Neuron (in vitro differentiated cells): ENCODE results near the gene ITPR2.
"Not testable (repeated sequence)": the region's sequence is repeated elsewhere in the genome, so short reads cannot be mapped to it uniquely, and the experiment has no call there.

ENCODE experiments used
- H2AFZ ChIP-seq: one replicate; pipeline ENCODE4 v1.6.1; 2013; ENCODE audit warnings: low read depth, mild to moderate bottlenecking, inconsistent platforms, low read length, moderate library complexity
- H3K27me3 ChIP-seq: one replicate; pipeline ENCODE4 v1.6.1; 2013; ENCODE audit warnings: low read length; ENCODE audit not compliant: insufficient read depth
- H3K36me3 ChIP-seq: one replicate; pipeline ENCODE4 v1.6.1; 2013; ENCODE audit warnings: low read length; ENCODE audit not compliant: insufficient read depth
- H3K4me1 ChIP-seq: one replicate; pipeline ENCODE4 v1.6.1; 2013; ENCODE audit warnings: low read length; ENCODE audit not compliant: insufficient read depth
- H3K4me3 ChIP-seq: 2 replicates; pipeline ENCODE4 v1.5.1; 2013; ENCODE audit warnings: mild to moderate bottlenecking, low read length, moderate library complexity
- H3K9me3 ChIP-seq: one replicate; pipeline ENCODE4 v1.6.1; 2013; ENCODE audit warnings: low read length

The ITPR2 gene

DNA sequence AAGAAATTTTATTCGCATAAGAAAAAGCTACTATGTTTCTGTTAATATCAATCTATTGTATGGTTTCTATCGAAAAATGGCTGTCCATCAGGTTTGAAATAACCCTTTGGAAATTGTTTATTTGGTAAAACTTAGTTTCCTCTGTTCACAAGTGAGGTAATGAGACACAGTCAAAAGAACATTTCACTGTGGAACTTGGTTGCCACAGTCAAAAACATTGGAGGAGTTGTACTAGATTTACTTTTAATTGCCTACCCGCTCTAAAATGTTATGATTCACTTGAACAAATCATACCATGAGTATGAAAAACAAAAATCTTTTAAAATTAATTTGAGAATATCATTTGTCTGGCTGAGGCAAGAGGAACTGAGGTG lies 46.5 kb downstream of the ITPR2 start:
- H3K27me3 ChIP-seq: no peaks in the 10 kb centered on the region
- H3K36me3 ChIP-seq: no peaks in the 10 kb centered on the region
- H2AFZ ChIP-seq: no peak overlapping the region
- no peak overlapping the region for H3K4me3 ChIP-seq
- no peaks in the 10 kb centered on the region for H3K9me3 ChIP-seq
- H3K4me1 ChIP-seq: no peaks in the 10 kb centered on the region

- H3K9me3 ChIP-seq, H3K4me3 ChIP-seq: not testable (repeated sequence)
These were observed 49.1 kb downstream of the ITPR2 start for GRCh38 chr12:26783816-26784379.

GRCh38 chr12:26783131-26783526 lies 49.9 kb downstream of the ITPR2 start:
- H2AFZ ChIP-seq: no peak overlapping the region
- no peaks in the 10 kb centered on the region for H3K36me3 ChIP-seq
- H3K4me1 ChIP-seq: no peaks in the 10 kb centered on the region
- H3K9me3 ChIP-seq: no peaks in the 10 kb centered on the region
- H3K27me3 ChIP-seq: no peaks in the 10 kb centered on the region
- no peak overlapping the region for H3K4me3 ChIP-seq

More at GRCh38 chr12:26783816-26784379, 49.1 kb downstream of the ITPR2 start:
- not testable (repeated sequence) for H3K4me1 ChIP-seq, H3K36me3 ChIP-seq, H2AFZ ChIP-seq, H3K27me3 ChIP-seq

DNA sequence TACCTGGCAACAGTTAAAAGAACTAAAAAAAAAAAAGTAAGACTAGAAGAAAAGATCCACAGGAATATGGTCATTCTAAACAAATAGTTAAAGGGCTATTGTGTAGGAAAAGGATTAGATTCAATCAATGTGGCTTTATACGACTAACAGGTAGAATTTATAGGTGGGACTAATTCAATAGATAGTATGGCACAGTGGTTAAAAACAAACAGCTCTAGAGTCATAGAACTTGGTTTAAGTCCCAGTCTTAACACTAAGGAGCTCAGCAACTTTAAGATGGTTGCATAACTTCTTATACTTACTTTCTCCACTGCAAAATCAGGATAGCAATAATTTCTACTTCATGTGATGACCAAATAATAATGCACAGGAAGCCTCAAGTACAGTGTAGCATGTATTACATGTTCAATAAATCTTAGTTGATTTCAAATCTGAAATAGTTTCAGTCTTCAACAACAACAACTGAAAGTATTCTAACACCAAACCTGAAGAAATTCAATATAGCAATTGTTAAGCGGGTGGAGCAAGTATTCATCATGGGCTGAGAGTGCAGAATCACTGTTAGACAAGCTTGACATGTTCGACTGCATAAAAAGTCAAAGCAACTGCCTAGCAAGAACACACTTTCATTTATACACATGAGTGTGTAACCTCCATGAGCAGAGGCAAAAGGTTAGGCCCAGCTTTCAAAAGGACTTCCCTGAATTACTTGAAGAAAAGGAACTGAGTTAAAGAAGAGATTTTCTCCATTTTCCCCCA lies 50.4 kb downstream of the ITPR2 start:
- no peaks in the 10 kb centered on the region for H3K9me3 ChIP-seq
- H3K4me1 ChIP-seq: no peaks in the 10 kb centered on the region
- no peaks in the 10 kb centered on the region for H3K27me3 ChIP-seq
- no peaks in the 10 kb centered on the region for H3K36me3 ChIP-seq
- no peak overlapping the region for H3K4me3 ChIP-seq
- H2AFZ ChIP-seq: no peak overlapping the region

DNA sequence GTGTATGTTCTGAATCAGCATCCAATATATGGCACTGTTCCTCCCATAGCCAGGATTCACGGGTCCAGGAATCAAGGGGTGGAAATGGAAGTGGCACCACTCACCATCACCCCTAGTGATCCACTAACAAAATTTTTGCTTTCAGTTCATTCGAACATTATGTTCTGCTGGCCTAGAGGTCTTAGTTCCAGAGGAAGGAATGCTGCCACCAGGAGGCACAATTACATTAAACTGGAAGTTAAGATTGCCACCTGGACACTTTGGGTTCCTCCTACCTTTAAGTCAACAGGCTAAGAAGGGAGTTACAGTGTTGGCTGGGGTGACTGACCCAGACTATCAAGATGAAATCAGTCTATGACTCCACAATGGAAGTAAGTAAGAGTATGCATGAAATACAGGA lies 52.3 kb downstream of the ITPR2 start:
- H3K4me3 ChIP-seq, H3K27me3 ChIP-seq, H2AFZ ChIP-seq, H3K9me3 ChIP-seq, H3K36me3 ChIP-seq, H3K4me1 ChIP-seq: not testable (repeated sequence)

DNA sequence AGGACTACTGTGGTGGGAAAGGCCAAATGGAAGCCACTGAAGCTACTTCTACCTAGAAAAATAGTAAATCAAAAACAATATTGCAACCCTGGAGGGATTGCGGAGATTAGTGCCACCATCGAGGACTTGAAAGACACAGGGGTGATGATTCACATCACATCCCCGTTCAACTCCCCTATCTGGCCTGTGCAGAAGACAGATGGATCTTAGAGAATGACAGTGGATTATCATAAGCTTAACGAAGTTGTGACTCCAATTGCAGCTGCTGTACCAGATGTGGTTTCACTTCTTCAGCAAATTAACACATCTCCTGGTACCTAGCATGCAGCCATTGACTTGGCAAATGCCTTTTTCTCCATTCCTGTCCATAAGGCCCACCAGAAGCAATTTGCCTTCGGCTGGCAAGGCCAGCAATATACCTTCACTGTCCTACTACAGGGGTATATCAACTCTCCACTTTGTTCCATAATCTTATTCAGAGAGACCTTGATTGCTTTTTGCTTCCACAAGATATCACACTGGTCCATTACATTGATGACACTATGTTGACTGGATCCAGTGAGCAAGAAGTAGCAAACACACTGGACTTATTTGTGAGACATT lies 54.7 kb downstream of the ITPR2 start:
- H3K27me3 ChIP-seq, H3K4me3 ChIP-seq, H3K36me3 ChIP-seq, H2AFZ ChIP-seq, H3K4me1 ChIP-seq, H3K9me3 ChIP-seq: not testable (repeated sequence)

DNA sequence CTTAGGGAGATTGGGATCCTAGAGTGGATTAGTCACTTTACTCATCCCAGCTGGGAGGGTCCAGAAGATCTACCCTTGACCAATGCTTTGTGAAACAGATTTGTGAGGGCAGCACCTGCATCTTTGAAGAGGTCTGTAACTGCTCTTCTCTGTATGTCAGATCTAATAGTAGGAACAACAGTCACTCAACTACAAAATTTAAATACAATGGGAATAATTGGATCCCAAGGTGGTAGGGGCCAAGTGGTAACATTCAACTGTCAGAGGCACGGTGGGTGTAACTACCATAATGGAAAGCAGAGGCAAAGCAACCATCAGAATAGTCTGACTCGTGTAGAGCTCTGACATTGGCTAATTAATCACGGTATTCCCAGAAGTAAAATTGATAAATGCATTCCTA lies 55.8 kb downstream of the ITPR2 start:
- Histone ChIP-seq H2AFZ (no peak overlapping the region), H3K27me3 (no peaks in the 10 kb centered on the region), H3K4me3 (no peak overlapping the region), H3K36me3 (no peaks in the 10 kb centered on the region), H3K4me1 (no peaks in the 10 kb centered on the region), H3K9me3 (peaks cover 2% of the 10 kb centered on the region)

GRCh38 chr12:26775991-26776390 lies 57.0 kb downstream of the ITPR2 start:
- not testable (repeated sequence) for H3K9me3 ChIP-seq, H3K36me3 ChIP-seq, H2AFZ ChIP-seq, H3K4me1 ChIP-seq, H3K27me3 ChIP-seq, H3K4me3 ChIP-seq

DNA sequence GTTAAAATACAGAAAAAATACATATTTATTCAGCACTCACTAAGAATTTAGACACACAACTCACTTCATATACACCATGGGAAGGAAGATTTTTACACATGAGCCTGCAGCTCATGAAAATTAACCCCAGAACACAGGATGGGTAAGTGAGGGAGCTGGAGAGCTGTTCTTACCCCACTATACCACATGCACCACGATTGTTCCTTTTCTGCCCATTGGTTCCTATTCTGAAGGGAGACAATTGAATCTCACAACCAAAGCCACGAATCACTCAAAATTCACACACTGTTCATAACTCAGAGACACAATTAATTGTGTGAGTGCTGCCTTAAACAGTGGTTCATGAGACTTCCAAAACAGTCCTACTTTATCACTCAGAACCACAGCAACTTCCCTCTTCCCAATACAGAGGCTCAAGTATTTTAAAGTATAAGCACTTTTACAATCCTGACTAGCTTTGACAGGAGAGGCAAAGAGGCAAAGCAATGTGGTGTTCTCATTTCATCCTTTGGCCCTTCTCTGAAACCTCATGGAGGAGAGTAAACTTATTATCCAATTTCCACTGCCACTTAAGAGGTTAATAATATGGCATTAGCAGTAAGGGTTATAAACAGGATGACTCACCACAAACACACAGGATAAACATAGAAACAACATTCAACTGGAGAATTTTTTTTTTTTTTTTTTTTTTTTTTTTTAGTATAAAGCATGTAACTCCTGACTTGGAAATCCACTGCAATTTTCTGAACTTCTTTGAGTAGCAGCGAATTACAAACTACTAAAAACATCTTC lies 59.5 kb downstream of the ITPR2 start:
- H2AFZ ChIP-seq: no peak overlapping the region
- no peak overlapping the region for H3K4me3 ChIP-seq
- no peaks in the 10 kb centered on the region for H3K36me3 ChIP-seq
- H3K9me3 ChIP-seq: peaks cover 2% of the 10 kb centered on the region
- H3K27me3 ChIP-seq: no peaks in the 10 kb centered on the region
- no peaks in the 10 kb centered on the region for H3K4me1 ChIP-seq

DNA sequence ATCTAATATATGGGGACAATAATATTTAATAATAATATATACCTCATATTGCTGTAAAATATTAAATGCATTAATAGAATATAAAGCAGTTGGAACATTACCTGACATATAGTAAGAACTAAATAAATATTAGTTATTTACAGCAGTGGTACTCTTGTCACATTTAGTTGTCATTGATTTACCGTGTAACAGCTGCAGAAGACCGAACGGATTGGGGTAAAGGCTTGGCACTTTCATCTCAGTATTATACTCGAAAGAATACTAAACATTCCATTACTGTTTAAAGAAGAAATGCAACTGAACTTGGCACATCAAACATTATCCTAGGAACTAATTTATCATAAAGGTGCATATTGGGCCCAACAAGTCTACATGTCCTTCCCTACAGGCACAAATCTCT lies 61.1 kb downstream of the ITPR2 start:
- Histone ChIP-seq H2AFZ (no peak overlapping the region), H3K36me3 (no peaks in the 10 kb centered on the region), H3K4me1 (no peaks in the 10 kb centered on the region)

GRCh38 chr12:26770239-26771070 lies 62.5 kb downstream of the ITPR2 start:
- Histone ChIP-seq H3K4me1 (no peaks in the 10 kb centered on the region), H2AFZ (no peak overlapping the region), H3K9me3 (no peaks in the 10 kb centered on the region), H3K27me3 (no peaks in the 10 kb centered on the region), H3K36me3 (no peaks in the 10 kb centered on the region), H3K4me3 (no peak overlapping the region)

More for the DNA sequence above, 61.1 kb downstream of the ITPR2 start:
- Histone ChIP-seq H3K4me3 (no peak overlapping the region), H3K9me3 (peaks cover 2% of the 10 kb centered on the region), H3K27me3 (no peaks in the 10 kb centered on the region)

GRCh38 chr12:26769611-26770010 lies 63.4 kb downstream of the ITPR2 start:
- Histone ChIP-seq H3K27me3 (no peaks in the 10 kb centered on the region), H3K4me3 (no peak overlapping the region), H3K36me3 (no peaks in the 10 kb centered on the region), H2AFZ (no peak overlapping the region), H3K4me1 (no peaks in the 10 kb centered on the region), H3K9me3 (no peaks in the 10 kb centered on the region)
